ENCODE data around the gene SDF2L1.
A peak's percentile ranks its signal among the peaks of the same experiment; 100 is the strongest.
"Not testable (repeated sequence)": the region's sequence is repeated elsewhere in the genome, so short reads cannot be mapped to it uniquely, and the experiment has no call there.

SDF2L1 gene, protein sequence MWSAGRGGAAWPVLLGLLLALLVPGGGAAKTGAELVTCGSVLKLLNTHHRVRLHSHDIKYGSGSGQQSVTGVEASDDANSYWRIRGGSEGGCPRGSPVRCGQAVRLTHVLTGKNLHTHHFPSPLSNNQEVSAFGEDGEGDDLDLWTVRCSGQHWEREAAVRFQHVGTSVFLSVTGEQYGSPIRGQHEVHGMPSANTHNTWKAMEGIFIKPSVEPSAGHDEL

DNA sequence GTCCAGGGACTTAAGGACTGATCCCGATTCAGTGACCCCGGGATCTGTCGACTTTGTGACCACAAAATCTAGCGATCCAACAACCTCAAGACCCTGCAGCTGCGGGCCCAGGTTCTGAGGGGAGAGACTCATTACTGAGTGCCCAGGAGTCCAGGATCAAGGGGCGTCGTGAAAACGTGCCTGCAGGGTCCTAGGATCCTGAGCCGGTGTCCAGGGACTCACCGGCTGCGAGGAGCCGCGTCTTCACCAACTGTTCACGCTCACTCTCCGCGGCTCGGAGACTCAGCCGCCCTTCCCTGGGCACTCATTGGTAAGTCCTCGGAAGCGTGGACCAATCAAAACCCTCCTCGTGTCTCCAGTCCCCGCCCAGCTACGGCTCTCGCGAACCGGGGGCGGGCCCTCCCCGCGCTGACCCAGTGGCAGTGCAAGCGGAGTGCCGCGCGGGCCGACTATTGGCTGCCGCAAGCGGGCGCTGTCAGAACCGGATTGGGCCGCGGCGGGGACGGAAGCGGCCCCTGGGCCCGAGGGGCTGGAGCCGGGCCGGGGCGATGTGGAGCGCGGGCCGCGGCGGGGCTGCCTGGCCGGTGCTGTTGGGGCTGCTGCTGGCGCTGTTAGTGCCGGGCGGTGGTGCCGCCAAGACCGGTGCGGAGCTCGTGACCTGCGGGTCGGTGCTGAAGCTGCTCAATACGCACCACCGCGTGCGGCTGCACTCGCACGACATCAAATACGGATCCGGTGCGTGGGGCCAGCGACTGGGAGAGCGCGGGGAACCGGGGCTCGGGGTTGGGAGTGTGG lies at the start of gene SDF2L1:
Gene SDF2L1, plus strand, starts transcription at position 514 of the 795 bp plus-strand sequence. Its CDS starts 35 bp downstream, at position 549.
- peak; percentile 98 for DNase-seq

DNA sequence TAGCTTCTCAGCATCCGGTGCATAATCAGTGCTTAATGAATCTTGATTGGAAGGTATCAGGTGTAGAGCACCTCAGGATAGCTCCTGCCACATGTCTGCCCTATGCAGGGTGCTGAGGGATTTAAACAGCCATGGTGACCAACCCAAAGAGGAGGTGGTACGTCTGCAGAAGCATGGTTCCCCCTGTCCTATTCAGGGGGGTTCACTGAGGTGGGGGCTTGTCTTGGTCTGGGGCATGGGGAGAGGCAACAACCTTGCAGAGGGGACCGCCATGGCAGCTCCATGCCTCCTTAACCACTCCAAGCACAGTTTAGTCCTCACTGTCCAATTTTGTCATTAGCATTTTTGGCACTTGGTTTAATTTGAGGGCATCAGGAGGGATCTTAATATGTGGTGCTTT lies 49.7 kb upstream of the SDF2L1 start:
- DNase-seq = no peak

GRCh38 chr22:21593406-21594232 lies 48.5 kb upstream of the SDF2L1 start:
- DNase-seq = no peak

DNA sequence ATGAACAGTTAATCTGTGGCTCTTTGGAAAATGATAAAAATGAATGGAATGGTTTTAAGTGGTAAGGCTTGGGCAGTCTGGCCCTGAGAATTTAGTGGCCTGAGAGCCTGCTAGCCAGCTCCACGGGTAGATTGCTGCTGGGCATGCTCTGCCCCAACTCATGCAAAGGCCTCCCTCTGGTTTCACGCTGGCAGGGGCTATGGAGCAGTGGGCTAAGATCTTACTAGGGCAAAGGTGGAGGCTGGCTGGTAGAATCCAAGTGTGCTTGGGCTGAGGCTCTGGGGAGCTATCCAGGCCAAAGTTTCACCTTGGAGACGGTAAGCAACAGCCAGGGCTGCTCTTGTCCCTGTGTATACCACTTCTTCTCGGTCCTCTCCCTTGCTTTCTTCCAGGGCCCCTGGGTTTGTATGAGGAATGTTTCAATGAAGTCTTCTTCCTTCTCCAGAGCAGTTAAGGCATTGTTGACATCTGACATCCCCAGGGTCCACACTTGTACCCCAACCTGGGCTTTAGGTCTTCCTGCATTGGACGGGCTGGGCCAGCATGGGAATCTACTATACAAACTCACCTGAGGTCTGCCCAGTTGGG lies 47.1 kb upstream of the SDF2L1 start:
- no peak for DNase-seq

DNA sequence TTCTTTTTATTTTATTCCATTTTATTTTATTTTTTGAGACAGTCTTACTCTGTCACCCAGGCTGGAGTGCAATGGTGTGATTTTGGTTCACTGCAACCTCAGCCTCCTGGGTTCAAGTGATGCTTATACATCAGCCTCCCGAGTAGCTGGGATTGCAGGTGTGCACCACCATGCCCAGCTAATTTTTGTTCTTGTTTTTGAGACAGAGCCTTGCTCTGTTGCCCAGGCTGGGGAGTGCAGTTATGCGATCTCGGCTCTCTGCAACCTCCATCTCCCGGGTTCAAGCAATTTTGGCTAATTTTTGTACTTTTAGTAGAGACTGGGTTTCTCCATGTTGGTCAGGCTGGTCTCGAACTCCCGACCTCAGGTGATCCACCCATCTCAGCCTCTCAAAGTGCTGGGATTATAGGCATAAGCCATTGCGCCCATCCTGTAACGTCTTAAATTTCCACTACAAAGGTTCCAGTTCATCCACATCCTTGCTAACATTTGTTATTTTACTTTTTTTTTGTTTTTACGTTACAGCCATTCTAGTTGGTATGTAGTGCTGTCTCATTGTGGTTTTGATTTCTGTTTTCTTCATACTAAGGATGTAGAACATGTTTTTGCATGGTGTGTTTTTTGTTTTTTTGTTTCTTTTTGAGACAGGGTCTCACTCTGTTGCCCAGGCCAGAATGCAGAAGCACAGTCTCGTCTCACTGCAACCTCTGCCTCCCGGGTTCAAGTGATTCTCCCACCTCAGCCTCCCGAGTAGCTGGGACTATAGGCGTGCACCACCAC lies 45.6 kb upstream of the SDF2L1 start:
- not testable (repeated sequence) for DNase-seq

DNA sequence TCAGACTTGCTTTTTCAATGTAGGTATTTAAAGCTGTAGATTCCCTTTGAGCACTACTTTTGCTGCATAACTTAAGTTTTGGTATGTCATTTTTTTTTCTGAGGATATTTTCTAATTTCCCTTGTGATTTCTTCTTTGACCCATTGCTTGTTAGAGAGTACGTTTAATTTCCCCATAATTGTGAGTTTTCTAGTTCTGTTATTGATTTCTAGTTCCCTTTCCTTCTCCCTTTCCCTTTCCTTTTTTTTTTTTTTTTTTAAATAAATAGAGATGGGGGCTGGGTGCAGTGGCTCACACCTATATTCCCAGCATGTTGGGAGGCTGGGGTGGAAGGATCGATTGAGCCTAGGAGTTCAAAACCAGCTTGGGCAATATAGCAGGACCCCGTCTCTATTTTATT lies 43.8 kb upstream of the SDF2L1 start:
- no peak for DNase-seq

GRCh38 chr22:21599053-21599893 lies 42.8 kb upstream of the SDF2L1 start:
- DNase-seq = no peak

- no peak for DNase-seq
These were observed 39.5 kb upstream of the SDF2L1 start for GRCh38 chr22:21602579-21602978.

- no peak for DNase-seq
These were observed 38.1 kb upstream of the SDF2L1 start for GRCh38 chr22:21603973-21604372.

DNA sequence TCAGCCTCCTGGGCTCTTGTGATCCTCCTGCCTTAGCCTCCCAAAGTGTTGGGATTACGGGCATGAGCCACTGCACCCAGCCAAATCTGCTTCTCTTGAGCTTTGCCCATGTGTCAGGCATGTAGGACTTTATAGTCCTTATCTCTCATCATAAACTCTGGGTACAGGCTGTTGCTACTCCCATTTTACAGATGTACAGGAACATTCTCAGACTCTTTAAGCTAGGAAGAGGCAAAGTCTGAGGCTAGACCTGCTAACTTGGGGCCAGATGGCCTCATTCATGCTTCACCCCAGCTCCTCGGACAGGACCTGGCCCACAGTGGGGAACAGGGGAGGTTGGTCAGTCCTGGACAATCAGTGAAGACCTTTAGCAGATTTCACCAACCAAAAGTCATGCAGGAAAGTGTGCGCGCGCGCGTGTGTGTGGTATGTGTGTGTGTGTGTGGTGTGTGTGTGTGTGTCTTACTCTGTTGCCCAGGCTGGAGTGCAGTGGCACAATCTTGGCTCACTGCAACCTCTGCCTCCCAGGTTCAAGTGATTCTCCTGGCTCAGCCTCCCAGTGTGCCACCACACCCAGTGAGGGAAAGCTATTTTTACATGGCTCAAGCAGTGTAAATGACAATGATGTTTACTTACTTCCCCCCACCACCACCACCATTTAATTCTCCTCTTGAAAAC lies 36.1 kb upstream of the SDF2L1 start:
- no peak for DNase-seq

GRCh38 chr22:21606775-21607174 lies 35.3 kb upstream of the SDF2L1 start:
- DNase-seq = no peak

GRCh38 chr22:21609556-21610157 lies 32.4 kb upstream of the SDF2L1 start:
- DNase-seq = not testable (repeated sequence)

- DNase-seq = no peak
These were observed 30.7 kb upstream of the SDF2L1 start for GRCh38 chr22:21611210-21611977.

- no peak for DNase-seq
These were observed 29.2 kb upstream of the SDF2L1 start for GRCh38 chr22:21612858-21613257.

- DNase-seq = no peak
These were observed 28.4 kb upstream of the SDF2L1 start for GRCh38 chr22:21613553-21614233.

GRCh38 chr22:21615731-21616130 lies 26.4 kb upstream of the SDF2L1 start:
- no peak for DNase-seq

DNA sequence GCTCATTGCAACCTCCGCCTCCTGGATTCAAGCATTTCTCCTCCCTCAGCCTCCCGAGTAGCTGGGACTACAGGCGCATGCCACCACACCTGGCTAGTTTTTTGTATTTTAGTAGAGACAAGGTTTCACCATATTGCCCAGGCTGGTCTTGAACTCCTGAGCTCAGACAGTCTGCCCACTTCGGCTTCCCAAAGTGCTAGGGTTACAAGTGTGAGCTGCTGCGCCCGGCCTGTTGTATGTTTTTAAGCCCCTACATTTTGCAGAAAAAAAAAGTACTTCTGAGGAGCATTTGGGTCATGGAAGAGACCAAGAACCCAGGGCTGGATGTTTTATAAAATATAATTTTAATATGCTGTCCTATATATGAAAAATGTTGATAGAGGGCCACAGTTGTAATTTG lies 24.8 kb upstream of the SDF2L1 start:
- DNase-seq = not testable (repeated sequence)

- DNase-seq = no peak
These were observed 21.1 kb upstream of the SDF2L1 start for GRCh38 chr22:21621025-21621424.
